ENCODE results near the gene SDK2. TPM values are rescaled to one million over a fixed set of nuclear protein-coding genes. Genes with fewer than 3 reads are reported as not detected.

The SDK2 gene
- total and polyA plus RNA-seq, 9 of the 15 experiments (the other 6 are each of a cell fraction or from before 2014, with no cell fraction given): 0.04 TPM; not detected in 8

DNA sequence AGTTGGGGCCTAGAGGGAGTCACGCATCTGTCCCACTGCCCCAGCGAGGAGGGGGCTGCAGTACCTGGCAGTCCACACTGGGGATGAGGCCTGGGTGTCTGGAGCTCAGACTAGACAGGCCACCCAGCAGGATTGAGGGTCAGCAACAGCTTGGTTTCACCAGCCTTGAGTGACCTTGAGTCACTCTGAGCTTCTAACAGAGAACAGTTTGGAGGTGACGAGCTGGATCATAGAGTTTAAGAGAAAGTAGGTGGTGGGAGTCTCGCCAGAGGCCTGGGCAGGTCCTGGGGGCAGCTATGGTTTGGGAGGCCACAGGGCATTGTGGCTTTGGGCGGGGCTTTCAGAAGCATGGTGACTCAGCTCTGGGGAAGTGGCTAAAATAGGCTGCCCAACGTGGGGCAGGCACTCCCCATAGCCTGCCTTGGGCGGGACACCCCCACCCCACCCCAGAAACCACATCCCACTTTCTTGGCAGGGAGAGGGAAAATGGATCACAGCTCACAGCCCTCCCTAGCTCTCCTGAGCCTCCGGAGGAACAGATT is 352.9 kb downstream of the SDK2 start (continued):
- TF ChIP-seq, protein P1, sequence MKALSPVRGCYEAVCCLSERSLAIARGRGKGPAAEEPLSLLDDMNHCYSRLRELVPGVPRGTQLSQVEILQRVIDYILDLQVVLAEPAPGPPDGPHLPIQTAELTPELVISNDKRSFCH (CRISPR knock-in tag; IDR thresholded peaks at IDR 0.05): no peak
- TF ChIP-seq, protein P1 (tag; IDR thresholded peaks at IDR 0.05): no peak
- no peak for TF ChIP-seq NFATC3 (IDR thresholded peaks at IDR 0.05)
- TF ChIP-seq ZNF41 (CRISPR knock-in tag; conservative IDR thresholded peaks at IDR 0.05): no peak
- TF ChIP-seq EHMT2 (IDR thresholded peaks at IDR 0.05): no peak
- 0 out of 2 replicates have a peak, but pooled peaks have one; percentile 27 for TF ChIP-seq SMAD4 (CRISPR knock-in tag; conservative IDR thresholded peaks at IDR 0.05)
- TF ChIP-seq SMAD1 (IDR thresholded peaks at IDR 0.05; ENCODE audit: low read depth, low read length, partially characterized antibody): no peak
- peak; percentile 42; the same call in 1 of the 2 replicates for TF ChIP-seq RNF2 (IDR thresholded peaks at IDR 0.05)
- no peak for TF ChIP-seq ZNF197 (CRISPR knock-in tag; IDR thresholded peaks at IDR 0.05; ENCODE audit: low read depth)
- TF ChIP-seq, protein P2, sequence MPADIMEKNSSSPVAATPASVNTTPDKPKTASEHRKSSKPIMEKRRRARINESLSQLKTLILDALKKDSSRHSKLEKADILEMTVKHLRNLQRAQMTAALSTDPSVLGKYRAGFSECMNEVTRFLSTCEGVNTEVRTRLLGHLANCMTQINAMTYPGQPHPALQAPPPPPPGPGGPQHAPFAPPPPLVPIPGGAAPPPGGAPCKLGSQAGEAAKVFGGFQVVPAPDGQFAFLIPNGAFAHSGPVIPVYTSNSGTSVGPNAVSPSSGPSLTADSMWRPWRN (IDR thresholded peaks at IDR 0.05; ENCODE audit: low read depth): no peak
- peak; percentile 52 for TF ChIP-seq ZNF316 (IDR thresholded peaks at IDR 0.05)
- TF ChIP-seq, protein P3, sequence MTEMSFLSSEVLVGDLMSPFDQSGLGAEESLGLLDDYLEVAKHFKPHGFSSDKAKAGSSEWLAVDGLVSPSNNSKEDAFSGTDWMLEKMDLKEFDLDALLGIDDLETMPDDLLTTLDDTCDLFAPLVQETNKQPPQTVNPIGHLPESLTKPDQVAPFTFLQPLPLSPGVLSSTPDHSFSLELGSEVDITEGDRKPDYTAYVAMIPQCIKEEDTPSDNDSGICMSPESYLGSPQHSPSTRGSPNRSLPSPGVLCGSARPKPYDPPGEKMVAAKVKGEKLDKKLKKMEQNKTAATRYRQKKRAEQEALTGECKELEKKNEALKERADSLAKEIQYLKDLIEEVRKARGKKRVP (CRISPR knock-in tag; IDR thresholded peaks at IDR 0.05): no peak
- TF ChIP-seq ZNF76 (CRISPR knock-in tag; IDR thresholded peaks at IDR 0.05; ENCODE audit: borderline replicate concordance): no peak
- TF ChIP-seq MBD2 (IDR thresholded peaks at IDR 0.05; ENCODE audit: borderline replicate concordance, low read depth): peak; percentile 6; the same call in 1 of the 2 replicates
- TF ChIP-seq ZNF3 (CRISPR knock-in tag; IDR thresholded peaks at IDR 0.05): no peak
- TF ChIP-seq GTF2E2 (tag; IDR thresholded peaks at IDR 0.05): no peak
- peak; percentile 57; the same call in 1 of the 2 replicates for TF ChIP-seq JUN (IDR thresholded peaks at IDR 0.05; ENCODE audit: borderline replicate concordance, low read depth, low read length)
- TF ChIP-seq JUN (CRISPR knock-in tag; IDR thresholded peaks at IDR 0.05; ENCODE audit: borderline replicate concordance): no peak
- peak; percentile 64 for TF ChIP-seq MAFK (IDR thresholded peaks at IDR 0.05; ENCODE audit: low read length)
- peak; percentile 64; the same call in 1 of the 2 replicates for TF ChIP-seq SMARCA4 (IDR thresholded peaks at IDR 0.05)
- no peak for TF ChIP-seq NR2C2 (CRISPR knock-in tag; IDR thresholded peaks at IDR 0.05)
- TF ChIP-seq NR2C2 (tag; IDR thresholded peaks at IDR 0.05): peak; percentile 66; the same call in 1 of the 2 replicates
- TF ChIP-seq BRD4 (IDR thresholded peaks at IDR 0.05): no peak
- TF ChIP-seq SP2 (IDR thresholded peaks at IDR 0.05; ENCODE audit: extremely low read depth, low read depth, low read length, poor library complexity, severe bottlenecking): peak; percentile 24
- TF ChIP-seq XRCC5 (IDR thresholded peaks at IDR 0.05; ENCODE audit: low read depth, low read length): 0 out of 2 replicates have a peak, but pooled peaks have one; percentile 38
- peak; percentile 72 for TF ChIP-seq SMARCE1 (IDR thresholded peaks at IDR 0.05)
- TF ChIP-seq, protein P4, sequence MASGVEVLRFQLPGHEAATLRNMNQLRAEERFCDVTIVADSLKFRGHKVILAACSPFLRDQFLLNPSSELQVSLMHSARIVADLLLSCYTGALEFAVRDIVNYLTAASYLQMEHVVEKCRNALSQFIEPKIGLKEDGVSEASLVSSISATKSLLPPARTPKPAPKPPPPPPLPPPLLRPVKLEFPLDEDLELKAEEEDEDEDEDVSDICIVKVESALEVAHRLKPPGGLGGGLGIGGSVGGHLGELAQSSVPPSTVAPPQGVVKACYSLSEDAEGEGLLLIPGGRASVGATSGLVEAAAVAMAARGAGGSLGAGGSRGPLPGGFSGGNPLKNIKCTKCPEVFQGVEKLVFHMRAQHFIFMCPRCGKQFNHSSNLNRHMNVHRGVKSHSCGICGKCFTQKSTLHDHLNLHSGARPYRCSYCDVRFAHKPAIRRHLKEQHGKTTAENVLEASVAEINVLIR (CRISPR knock-in tag; IDR thresholded peaks at IDR 0.05): no peak
- TF ChIP-seq ZNF445 (CRISPR knock-in tag; IDR thresholded peaks at IDR 0.05; ENCODE audit: low read depth): no peak
- TF ChIP-seq PHB2 (IDR thresholded peaks at IDR 0.05; ENCODE audit: low read depth): no peak
- no peak for TF ChIP-seq ZNF707 (CRISPR knock-in tag; conservative IDR thresholded peaks at IDR 0.05)

All from K562 (cell line).